Panc1 (cell line): ENCODE data around the gene CORO1C. TPM values are rescaled to one million over a fixed set of nuclear protein-coding genes. Genes with fewer than 3 reads are reported as not detected.

Experiments
- ATAC-seq: fragments of 200-7000 bp; cut with Tn5 transposase; 2 replicates; pipeline ENCODE4 v1.9.1; 2020; ENCODE audit warnings: mild to moderate bottlenecking, moderate library complexity
- BruUV-seq: library from RNA; stranded (reverse); fragments of 400-500 nt; replicated peaks from 2 replicates; lab custom pipeline; 2021; lab: Mats Ljungman, UMichigan
- CTCF ChIA-PET: fragments of 300-600 bp; sonication (Branson Sonifier 250); formaldehyde crosslinking; loops from one replicate; lab custom pipeline; 2022; ENCODE audit warnings: antibody characterized with exemption; lab: Charles Lee
- POLR2A ChIA-PET: fragments of 300-600 bp; sonication (Branson Sonifier 250); formaldehyde crosslinking; loops from one replicate; lab custom pipeline; 2022; ENCODE audit warnings: antibody characterized with exemption; lab: Charles Lee
- DNase-seq: peaks from one replicate; pipeline ENCODE4 v3.0.0-alpha.2; 2010; ENCODE audit warnings: low read depth, low spot score
- H3K27ac ChIP-seq: 2 replicates; pipeline ENCODE4 v1.5.1; 2011; ENCODE audit warnings: mild to moderate bottlenecking, low read length, inconsistent platforms
- H3K27me3 ChIP-seq: fragments of 200-500 bp; sonication (Bioruptor generic); 2 replicates; pipeline ENCODE4 v1.6.0; 2014; ENCODE audit warnings: low read length, inconsistent platforms; ENCODE audit not compliant: control insufficient read depth, insufficient read depth
- H3K36me3 ChIP-seq: fragments of 200-500 bp; sonication (Bioruptor generic); 2 replicates; pipeline ENCODE4 v1.5.1; 2014; ENCODE audit warnings: inconsistent platforms, mild to moderate bottlenecking, low read length, moderate library complexity; ENCODE audit not compliant: control insufficient read depth, insufficient read depth
- H3K4me1 ChIP-seq: 2 replicates; pipeline ENCODE4 v1.5.1; 2011; ENCODE audit warnings: inconsistent platforms, mild to moderate bottlenecking, low read length, moderate library complexity; ENCODE audit not compliant: control insufficient read depth, insufficient read depth
- H3K4me3 ChIP-seq, 2 experiments: 2 replicates each; pipeline ENCODE4 v1.5.1; 2011 to 2012; ENCODE audit warnings: low read depth in 2 of 2, low read length in 2 of 2, mild to moderate bottlenecking in 2 of 2, inconsistent platforms in 1 of 2, moderate library complexity in 1 of 2
- H3K9me3 ChIP-seq: fragments of 200-500 bp; sonication (Bioruptor generic); 2 replicates; pipeline ENCODE4 v1.5.1; 2014; ENCODE audit warnings: low read depth, mild to moderate bottlenecking, inconsistent platforms, low read length, moderate library complexity; ENCODE audit not compliant: control insufficient read depth, insufficient read depth
- POLR2AphosphoS5 ChIP-seq: IDR thresholded peaks from 2 replicates; pipeline ENCODE4 v1.6.1; 2012; ENCODE audit warnings: mild to moderate bottlenecking, low read depth, low read length, moderate library complexity
- SIN3A ChIP-seq: IDR thresholded peaks from 2 replicates; pipeline ENCODE4 v1.6.1; 2012; ENCODE audit warnings: low read depth, mild to moderate bottlenecking, low read length, moderate library complexity, borderline replicate concordance; ENCODE audit not compliant: insufficient read depth
- TCF7L2 ChIP-seq: IDR thresholded peaks from 2 replicates; pipeline ENCODE4 v1.6.1; 2011; ENCODE audit warnings: mild to moderate bottlenecking, low read depth, low read length, inconsistent platforms
- in situ Hi-C: cut with HindIII; loops from 2 replicates; pipeline ENCODE4 v1.10.0; 2016; ENCODE audit warnings: low sequenced_read_pairs, low pct_unique_long_range_greater_than_20kb
- intact Hi-C: fragments of 100-400 bp; cut with micrococcal nuclease; formaldehyde crosslinking; loops from one replicate; pipeline ENCODE4 v1.10.0; 2022; ENCODE audit not compliant: unreplicated experiment
- total RNA-seq: library from RNA; stranded (reverse); gene quantifications from one replicate; pipeline ENCODE4 v1.2.1, GENCODE V29; 2021; ENCODE audit not compliant: unreplicated experiment
- TF ChIP-seq, protein P1 (sequence below), 2 experiments: IDR thresholded peaks; 2 replicates each; pipeline ENCODE4 v1.6.1; 2011 to 2012; ENCODE audit warnings: low read depth in 2 of 2, control low read depth in 1 of 2, low read length in 1 of 2, mild to moderate bottlenecking in 1 of 2, moderate library complexity in 1 of 2; ENCODE audit not compliant: insufficient read depth in 1 of 2
- TF ChIP-seq, protein P2 (sequence below): fragments of 450-650 bp; IDR thresholded peaks from 2 replicates; pipeline ENCODE4 v1.5.1; 2017; ENCODE audit warnings: mild to moderate bottlenecking

The CORO1C gene
- total RNA-seq, 1 experiment from 2014 or later: 165 TPM

DNA sequence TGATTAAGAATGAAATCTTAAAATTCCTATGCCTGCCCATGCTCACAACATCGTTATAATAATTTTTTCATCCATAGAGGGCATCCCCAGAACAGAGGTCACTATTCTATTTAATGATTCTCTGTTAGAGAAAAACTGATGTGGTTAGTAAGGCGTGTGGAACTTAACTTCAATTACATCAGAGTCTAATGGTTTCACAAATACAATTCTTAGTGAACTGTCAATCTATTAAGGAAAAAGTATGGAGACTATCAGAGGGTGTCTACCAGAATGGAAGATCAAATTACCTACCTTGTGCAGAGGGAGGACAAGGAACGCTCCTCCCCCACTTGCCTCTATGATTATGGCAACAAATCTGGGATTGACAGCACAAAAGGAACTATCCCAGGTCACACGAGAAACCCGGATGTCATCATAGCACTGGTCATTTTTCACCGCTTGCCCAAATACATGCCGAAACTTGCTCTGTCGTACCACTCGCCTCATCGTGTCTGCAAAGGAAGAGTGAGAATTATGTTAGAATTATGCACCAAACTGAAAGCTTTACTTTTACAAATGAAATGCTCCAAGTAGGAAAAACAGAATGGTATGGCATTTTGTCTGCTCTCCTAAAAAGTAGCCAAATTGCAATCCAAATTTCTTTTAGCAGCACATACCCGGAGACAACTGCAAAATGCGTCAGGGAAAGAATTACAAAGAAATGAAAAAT lies 30.3 kb downstream of the CORO1C start:
- no peak for DNase-seq
- intact Hi-C loops: no loop called here
- H3K27ac ChIP-seq: no peak overlapping the region
- ChIA-PET CTCF (no interaction called here), POLR2A (interaction anchor here (0.6 kb wide), 1 partner anchor 9 kb away, joined by 10 read pairs; no protein-coding TSS in a partner anchor)
- H3K36me3 ChIP-seq: peaks cover 13% of the 10 kb centered on the region; the same call in 1 of the 2 replicates
- no peaks in the 10 kb centered on the region for H3K4me1 ChIP-seq
- no peaks in the 10 kb centered on the region for H3K27me3 ChIP-seq
- H3K4me3 ChIP-seq: no peak overlapping the region
- TF ChIP-seq SIN3A: no peak
- no peak for TF ChIP-seq TCF7L2
- TF ChIP-seq POLR2AphosphoS5: no peak
- TF ChIP-seq, protein P1, sequence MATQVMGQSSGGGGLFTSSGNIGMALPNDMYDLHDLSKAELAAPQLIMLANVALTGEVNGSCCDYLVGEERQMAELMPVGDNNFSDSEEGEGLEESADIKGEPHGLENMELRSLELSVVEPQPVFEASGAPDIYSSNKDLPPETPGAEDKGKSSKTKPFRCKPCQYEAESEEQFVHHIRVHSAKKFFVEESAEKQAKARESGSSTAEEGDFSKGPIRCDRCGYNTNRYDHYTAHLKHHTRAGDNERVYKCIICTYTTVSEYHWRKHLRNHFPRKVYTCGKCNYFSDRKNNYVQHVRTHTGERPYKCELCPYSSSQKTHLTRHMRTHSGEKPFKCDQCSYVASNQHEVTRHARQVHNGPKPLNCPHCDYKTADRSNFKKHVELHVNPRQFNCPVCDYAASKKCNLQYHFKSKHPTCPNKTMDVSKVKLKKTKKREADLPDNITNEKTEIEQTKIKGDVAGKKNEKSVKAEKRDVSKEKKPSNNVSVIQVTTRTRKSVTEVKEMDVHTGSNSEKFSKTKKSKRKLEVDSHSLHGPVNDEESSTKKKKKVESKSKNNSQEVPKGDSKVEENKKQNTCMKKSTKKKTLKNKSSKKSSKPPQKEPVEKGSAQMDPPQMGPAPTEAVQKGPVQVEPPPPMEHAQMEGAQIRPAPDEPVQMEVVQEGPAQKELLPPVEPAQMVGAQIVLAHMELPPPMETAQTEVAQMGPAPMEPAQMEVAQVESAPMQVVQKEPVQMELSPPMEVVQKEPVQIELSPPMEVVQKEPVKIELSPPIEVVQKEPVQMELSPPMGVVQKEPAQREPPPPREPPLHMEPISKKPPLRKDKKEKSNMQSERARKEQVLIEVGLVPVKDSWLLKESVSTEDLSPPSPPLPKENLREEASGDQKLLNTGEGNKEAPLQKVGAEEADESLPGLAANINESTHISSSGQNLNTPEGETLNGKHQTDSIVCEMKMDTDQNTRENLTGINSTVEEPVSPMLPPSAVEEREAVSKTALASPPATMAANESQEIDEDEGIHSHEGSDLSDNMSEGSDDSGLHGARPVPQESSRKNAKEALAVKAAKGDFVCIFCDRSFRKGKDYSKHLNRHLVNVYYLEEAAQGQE (IDR thresholded peaks at IDR 0.05; ENCODE audit: insufficient read depth in 1 of 2, low read depth in 2 of 2, low read length in 1 of 2): no peak
- TF ChIP-seq, protein P2, sequence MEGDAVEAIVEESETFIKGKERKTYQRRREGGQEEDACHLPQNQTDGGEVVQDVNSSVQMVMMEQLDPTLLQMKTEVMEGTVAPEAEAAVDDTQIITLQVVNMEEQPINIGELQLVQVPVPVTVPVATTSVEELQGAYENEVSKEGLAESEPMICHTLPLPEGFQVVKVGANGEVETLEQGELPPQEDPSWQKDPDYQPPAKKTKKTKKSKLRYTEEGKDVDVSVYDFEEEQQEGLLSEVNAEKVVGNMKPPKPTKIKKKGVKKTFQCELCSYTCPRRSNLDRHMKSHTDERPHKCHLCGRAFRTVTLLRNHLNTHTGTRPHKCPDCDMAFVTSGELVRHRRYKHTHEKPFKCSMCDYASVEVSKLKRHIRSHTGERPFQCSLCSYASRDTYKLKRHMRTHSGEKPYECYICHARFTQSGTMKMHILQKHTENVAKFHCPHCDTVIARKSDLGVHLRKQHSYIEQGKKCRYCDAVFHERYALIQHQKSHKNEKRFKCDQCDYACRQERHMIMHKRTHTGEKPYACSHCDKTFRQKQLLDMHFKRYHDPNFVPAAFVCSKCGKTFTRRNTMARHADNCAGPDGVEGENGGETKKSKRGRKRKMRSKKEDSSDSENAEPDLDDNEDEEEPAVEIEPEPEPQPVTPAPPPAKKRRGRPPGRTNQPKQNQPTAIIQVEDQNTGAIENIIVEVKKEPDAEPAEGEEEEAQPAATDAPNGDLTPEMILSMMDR: no peak
- no TSS peak for BruUV-seq
- in situ Hi-C loops: no loop called here
- no peak for ATAC-seq
- H3K9me3 ChIP-seq: no peaks in the 10 kb centered on the region

DNA sequence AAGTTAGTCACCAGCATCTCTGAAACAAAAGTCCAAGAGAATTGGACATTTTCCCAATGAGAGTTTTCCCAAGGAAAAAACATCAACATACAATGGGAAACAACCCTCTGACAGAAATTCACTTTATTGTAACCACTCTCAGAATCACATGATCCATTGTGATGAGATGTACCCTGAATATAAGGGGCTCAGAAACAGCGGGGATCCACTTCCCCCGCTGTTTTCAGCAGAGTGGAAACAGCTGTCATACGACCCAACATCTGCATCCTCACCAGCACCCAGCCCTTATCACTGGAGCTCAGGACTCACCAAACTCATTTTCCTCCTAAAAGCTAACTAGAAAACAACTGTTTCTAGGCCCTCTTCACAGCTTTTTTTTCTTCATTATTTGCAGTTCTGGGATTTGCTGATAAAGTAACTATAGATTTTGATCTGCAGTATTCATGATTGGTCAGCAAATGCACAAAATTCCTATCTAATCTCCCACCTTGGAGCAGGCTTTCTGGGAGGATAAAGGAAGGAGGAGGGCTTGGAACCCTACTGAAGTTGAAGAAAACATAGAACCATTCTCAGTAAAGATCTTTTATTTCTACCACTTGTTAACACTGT lies 31.3 kb downstream of the CORO1C start:
- DNase-seq (no peak), ATAC-seq (no peak)
- Histone ChIP-seq H3K4me1 (no peaks in the 10 kb centered on the region), H3K36me3 (peaks cover 15% of the 10 kb centered on the region; the same call in 1 of the 2 replicates), H3K27ac (no peak overlapping the region), H3K9me3 (no peaks in the 10 kb centered on the region), H3K27me3 (no peaks in the 10 kb centered on the region), H3K4me3 (no peak overlapping the region)
- CTCF ChIA-PET: no interaction called here
- TSS peak; percentile 11 for BruUV-seq
- intact Hi-C loops (no loop called here), in situ Hi-C loops (no loop called here)
- POLR2A ChIA-PET: no interaction called here
- TF ChIP-seq, protein P1 (IDR thresholded peaks at IDR 0.05; ENCODE audit: insufficient read depth in 1 of 2, low read depth in 2 of 2, low read length in 1 of 2): no peak
- TF ChIP-seq SIN3A (no peak), TCF7L2 (no peak), POLR2AphosphoS5 (no peak)
- TF ChIP-seq, protein P2: no peak
